Gastroesophageal sphincter (tissue), 3 donors: ENCODE data around the gene SIK1.

Experiments used
- EP300 ChIP-seq: sonication (generic); formaldehyde crosslinking; IDR thresholded peaks from one replicate; pipeline ENCODE4 v1.6.1; 2017; ENCODE audit warnings: antibody characterized with exemption, mild to moderate bottlenecking
- POLR2A ChIP-seq, 2 donors: fragments of 450-650 bp; IDR thresholded peaks; one replicate each; pipeline ENCODE4 v1.6.1; 2017; ENCODE audit warnings: antibody characterized with exemption in 2 of 2, mild to moderate bottlenecking in 2 of 2, moderate library complexity in 1 of 2
- POLR2AphosphoS5 ChIP-seq: sonication (generic); formaldehyde crosslinking; IDR thresholded peaks from one replicate; pipeline ENCODE4 v1.6.1; 2017; ENCODE audit warnings: antibody characterized with exemption
- TF ChIP-seq, protein P1 (sequence below), 4 experiments: fragments of 200-600 bp in 2 of 4; fragments of 450-650 bp in 2 of 4; sonication (generic) in 1 of 4; IDR thresholded peaks; one replicate each; pipeline ENCODE4 v1.5.1; 2017 to 2019; ENCODE audit warnings: antibody characterized with exemption in 4 of 4, mild to moderate bottlenecking in 2 of 4, moderate library complexity in 2 of 4

DNA sequence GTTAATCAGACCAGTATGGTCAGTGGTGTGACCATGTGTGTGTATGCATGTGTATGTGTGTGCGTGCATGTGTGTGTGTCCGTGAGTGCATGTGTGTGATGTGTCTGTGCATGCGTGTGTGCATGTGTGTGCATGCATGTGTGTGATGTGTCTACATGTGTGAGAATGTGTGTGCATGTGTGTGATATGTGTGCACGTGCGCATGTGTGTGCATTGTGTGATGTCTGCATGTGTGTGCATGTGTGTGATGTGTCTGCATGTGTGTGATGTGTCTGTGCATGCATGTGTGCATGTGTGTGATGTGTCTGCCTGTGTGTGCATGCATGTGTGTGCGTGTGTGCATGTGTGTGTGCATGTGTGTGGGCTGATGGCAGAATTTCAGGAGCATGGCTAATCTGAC, 58.2 kb downstream of the SIK1 start:
- TF ChIP-seq, protein P1, sequence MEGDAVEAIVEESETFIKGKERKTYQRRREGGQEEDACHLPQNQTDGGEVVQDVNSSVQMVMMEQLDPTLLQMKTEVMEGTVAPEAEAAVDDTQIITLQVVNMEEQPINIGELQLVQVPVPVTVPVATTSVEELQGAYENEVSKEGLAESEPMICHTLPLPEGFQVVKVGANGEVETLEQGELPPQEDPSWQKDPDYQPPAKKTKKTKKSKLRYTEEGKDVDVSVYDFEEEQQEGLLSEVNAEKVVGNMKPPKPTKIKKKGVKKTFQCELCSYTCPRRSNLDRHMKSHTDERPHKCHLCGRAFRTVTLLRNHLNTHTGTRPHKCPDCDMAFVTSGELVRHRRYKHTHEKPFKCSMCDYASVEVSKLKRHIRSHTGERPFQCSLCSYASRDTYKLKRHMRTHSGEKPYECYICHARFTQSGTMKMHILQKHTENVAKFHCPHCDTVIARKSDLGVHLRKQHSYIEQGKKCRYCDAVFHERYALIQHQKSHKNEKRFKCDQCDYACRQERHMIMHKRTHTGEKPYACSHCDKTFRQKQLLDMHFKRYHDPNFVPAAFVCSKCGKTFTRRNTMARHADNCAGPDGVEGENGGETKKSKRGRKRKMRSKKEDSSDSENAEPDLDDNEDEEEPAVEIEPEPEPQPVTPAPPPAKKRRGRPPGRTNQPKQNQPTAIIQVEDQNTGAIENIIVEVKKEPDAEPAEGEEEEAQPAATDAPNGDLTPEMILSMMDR (IDR thresholded peaks at IDR 0.05) = no peak
- TF ChIP-seq POLR2AphosphoS5 = no peak
- TF ChIP-seq POLR2A (IDR thresholded peaks at IDR 0.05) = no peak
- no peak for TF ChIP-seq EP300
